IPS-NIHi7 (cell line): ENCODE measurements around the gene OR1L8.
"Not testable (repeated sequence)": the region's sequence is repeated elsewhere in the genome, so short reads cannot be mapped to it uniquely, and the experiment has no call there.

Source experiments
- DNase-seq: peaks from one replicate; pipeline ENCODE4 v3.0.0; 2012; ENCODE audit warnings: mixed read lengths; ENCODE audit errors: extremely low spot score

Gene OR1L8

GRCh38 chr9:122583284-122583683, at the start of gene OR1L8:
OR1L8 (minus strand) TSS chr9:122583384; CDS start chr9:122568477, 14,907 bp downstream.
- DNase-seq: not testable (repeated sequence)

DNA sequence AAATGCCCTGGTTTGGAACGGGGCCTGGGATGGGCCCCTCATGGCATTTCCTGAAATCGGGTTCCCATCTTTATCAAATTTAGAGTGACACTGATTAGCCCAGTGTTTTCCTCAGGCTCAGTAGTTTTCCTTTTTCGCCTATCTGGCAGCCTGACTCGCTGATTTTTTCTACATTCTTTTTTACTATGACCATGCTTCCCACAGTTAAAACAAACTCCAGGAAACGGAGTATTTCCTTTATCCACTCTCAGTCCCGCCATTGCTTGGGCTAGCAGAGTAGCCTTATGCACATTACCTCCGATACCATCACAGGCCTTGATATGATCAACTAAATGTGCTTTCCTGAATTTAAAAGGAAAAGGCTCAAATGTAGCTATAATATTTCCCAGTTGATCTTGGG, 36.8 kb upstream of the OR1L8 start:
- DNase-seq: no peak

- DNase-seq: no peak
Measured at GRCh38 chr9:122614362-122614761, 31.2 kb upstream of the OR1L8 start, which contains the start of gene OR1Q1. OR1Q1 (plus strand) TSS chr9:122614738; CDS start chr9:122614738, 0 bp downstream.

DNA sequence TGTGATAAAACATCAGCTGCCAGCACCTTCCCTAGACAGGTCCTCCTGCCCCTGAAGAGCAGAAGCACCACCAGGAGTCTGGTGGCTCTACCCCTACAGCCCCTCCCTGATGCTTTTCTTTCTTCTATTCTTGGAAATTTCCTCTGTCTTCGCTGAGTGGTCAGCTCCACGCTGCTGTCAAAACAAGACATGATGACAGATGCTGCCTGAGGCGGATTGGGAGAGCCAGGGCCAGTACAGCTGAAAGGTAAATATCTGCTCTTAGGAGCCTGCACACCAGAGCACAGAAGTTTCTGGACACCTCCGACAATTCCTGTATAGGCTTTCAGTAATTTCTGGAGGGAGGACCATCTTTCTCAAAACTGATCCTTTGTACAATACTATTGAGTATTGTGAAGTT, 26.6 kb upstream of the OR1L8 start:
- DNase-seq: no peak

DNA sequence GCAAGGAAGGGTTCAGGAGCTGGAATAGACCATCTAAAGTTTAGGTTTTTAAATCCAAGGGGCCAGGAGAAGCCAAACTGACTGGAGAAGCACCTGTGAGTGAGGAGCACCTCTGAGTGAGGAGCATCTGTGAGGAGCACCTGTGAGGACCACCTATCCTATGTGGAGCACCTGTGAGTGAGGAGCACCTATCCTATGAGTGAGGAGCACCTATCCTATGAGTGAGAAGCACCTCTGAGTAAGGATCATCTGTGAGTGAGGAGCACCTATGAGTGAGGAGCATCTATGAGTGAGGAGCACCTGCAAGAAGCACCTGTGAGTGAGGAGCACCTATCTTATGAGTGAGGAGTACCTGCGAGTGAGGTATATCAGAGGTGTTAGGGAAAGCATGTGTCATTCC, 23.4 kb upstream of the OR1L8 start:
- no peak for DNase-seq

- no peak for DNase-seq
Measured at GRCh38 chr9:122605691-122606090, 22.5 kb upstream of the OR1L8 start.

- DNase-seq: no peak
Measured at GRCh38 chr9:122580360-122580759, 2.8 kb downstream of the OR1L8 start.

DNA sequence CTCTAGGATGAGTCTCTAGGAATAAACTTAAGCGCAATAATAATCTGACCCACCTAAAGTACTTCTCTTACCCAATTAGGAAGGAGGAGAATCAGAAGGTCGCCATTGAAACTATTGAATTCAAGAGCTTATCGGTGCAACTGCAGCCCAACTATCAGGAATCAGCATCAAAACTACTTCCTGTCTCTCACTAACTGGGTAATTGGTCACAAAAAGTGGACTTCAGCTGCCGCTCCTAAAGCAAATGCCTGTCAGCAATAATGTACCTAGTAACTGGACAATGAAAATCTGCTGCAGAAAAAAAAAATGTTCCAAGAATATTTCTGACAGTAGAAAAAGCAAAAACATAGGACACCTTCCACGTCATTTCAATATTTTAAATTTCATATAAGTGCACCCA, 3.3 kb downstream of the OR1L8 start:
- DNase-seq: no peak

GRCh38 chr9:122572456-122572855, 10.7 kb downstream of the OR1L8 start:
- DNase-seq: no peak

DNA sequence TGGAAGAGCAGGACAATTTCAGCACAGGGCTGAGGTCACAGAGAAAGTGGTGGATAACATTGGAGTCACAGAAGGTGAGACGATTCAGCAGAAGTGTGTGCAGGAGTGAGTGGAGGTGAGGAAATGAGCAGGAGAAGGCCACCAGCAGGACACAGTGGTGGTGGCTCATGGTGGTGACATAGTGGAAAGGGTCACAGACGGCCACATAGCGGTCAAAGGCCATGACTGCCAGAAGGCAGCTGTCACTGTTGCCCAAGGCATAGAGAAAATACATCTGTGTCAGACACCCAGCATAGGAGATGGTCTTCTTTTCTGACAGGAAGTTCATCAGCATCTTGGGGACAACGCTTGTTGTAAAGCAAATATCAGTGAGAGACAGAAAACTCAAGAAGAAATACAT, 15.3 kb downstream of the OR1L8 start:
- no peak for DNase-seq

GRCh38 chr9:122562134-122562760, 20.9 kb downstream of the OR1L8 start:
- DNase-seq: no peak

DNA sequence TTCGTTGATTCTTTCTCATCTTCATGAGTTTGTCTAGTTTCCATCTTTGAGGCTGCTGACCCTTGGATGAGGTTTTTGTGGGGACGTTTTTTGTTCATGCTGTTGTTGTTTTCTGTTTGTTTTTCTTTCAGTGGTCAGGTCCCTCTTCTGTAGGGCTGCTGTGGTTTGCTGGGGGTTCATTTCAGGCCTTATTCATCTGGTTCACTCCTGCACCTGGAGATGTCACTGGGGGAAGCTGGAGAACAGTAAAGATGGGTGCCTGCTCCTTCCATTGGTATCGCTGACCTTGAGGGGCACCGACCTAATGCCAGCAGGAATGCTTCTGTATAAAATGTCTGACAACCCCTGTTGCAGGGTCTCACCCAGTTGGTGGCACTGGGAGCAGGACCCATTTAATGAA, 21.7 kb downstream of the OR1L8 start:
- no peak for DNase-seq

GRCh38 chr9:122552812-122553211, 30.4 kb downstream of the OR1L8 start, which contains the start of gene OR1N2:
OR1N2 (plus strand) TSS chr9:122553112; CDS start chr9:122553212, 100 bp downstream.
- DNase-seq: no peak

DNA sequence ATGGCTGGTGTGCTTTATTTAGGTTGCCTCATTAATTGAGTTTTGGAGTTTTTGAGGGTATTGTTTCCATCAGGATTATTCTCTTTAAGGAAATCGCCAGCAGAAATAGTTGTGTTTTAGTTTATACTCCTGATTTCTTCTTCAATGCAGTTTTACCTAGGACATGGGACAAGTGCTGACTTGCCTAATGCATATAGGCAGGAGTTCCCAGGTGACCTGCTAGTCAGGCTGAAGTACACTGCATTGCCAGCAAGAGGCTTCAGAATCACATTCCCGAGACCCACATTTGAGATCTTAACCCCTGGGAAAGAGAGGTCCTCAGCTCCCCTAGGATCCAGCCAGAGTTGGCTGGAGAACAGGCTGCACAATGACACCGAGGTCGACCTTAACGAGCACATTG, 31.8 kb downstream of the OR1L8 start:
- DNase-seq: no peak

DNA sequence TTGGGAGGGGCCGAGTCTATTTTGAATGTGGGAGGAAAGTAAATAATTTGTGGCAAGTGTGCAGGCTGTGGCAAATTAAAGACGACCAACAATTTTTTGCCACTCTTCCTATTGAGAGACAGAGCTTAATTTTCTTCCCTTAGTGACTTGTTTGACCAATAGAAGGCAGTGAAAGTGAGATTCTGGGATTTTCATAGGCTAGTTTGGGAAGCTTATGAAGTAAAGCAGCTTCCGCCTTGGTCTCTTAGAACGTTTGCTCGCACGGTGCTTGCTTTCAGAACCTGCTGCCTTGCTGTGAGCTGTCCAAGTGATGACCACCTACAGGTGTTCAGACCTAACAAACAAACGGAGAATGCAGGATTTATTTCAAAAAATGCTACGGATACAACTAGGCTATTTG, 37.0 kb downstream of the OR1L8 start:
- no peak for DNase-seq

DNA sequence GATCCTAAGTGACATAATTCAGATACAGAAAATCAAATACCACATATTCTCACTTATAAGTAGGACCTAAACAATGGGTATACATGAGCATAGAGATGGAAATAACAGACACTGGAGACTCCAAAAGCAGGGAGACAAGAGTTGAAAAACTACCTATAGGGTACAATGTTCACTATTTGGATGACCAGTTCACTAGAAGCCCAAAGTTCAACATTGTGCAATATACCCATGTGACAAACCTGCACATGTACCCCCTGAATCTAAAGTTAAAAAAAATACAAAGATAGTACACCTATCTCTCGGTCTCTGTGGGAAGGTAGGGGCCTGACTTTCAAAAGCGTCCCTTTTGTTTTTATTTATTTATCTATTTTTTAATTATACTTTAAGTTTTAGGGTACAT, 44.4 kb downstream of the OR1L8 start:
- no peak for DNase-seq

- not testable (repeated sequence) for DNase-seq
Measured at GRCh38 chr9:122537066-122537465, 46.1 kb downstream of the OR1L8 start.

GRCh38 chr9:122536134-122536533, 47.0 kb downstream of the OR1L8 start:
- no peak for DNase-seq

GRCh38 chr9:122531157-122531556, 52.0 kb downstream of the OR1L8 start:
- not testable (repeated sequence) for DNase-seq

- no peak for DNase-seq
Measured at GRCh38 chr9:122527193-122527592, 56.0 kb downstream of the OR1L8 start, which contains the start of gene OR1N1. OR1N1 (minus strand) TSS chr9:122527293; CDS start chr9:122527293, 0 bp downstream.

DNA sequence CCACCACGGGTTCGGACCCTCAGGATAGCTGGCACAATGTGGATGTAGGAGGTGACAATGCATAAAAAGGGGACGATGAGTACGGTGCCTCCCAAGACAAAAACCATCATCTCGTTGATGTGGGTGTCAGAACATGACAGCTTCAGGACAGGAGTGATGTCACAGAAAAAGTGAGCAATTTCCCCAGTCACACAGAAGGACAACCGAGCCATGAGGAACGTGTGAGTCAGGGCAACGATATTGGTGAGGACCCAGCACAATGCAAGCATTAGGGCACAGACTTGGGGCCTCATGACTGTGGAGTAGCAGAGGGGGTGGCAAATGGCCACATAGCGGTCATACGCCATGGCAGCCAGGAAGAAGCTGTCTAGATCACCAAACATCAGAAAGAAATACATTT, 56.6 kb downstream of the OR1L8 start:
- no peak for DNase-seq

DNA sequence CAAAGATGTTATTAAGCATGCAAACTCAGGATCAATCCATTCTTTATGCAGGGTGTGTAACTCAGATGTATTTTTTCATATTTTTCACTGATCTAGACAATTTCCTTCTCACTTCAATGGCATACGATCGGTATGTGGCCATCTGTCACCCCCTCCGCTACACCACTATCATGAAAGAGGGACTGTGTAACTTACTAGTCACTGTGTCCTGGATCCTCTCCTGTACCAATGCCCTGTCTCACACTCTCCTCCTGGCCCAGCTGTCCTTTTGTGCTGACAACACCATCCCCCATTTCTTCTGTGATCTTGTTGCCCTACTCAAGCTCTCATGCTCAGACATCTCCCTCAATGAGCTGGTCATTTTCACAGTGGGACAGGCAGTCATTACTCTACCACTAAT, 63.8 kb downstream of the OR1L8 start:
- no peak for DNase-seq

DNA sequence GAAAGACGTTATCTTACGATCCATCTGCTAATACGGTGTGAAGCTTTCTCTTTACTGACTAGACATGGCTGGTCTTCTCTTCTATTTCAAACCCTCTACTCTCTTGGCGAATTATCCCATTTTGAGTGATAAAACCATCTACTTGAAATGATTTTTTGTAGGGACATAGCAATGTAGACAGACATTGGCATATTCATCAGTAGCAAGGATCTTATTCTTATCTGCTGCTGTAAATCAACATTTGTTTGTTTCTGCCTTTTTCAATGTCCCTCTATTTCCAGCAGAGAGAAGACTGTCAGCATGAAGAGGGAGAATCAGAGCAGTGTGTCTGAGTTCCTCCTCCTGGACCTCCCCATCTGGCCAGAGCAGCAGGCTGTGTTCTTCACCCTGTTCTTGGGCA, 64.3 kb downstream of the OR1L8 start, which contains the start of gene OR1J4:
TSS of gene OR1J4 (plus strand) at position 301 of the 400 bp plus-strand sequence. CDS start at position 301, 0 bp downstream.
- DNase-seq: no peak

GRCh38 chr9:122518226-122518625, 65.0 kb downstream of the OR1L8 start:
- no peak for DNase-seq
